ENCODE measurements around the gene PPA1.

The PPA1 gene

GRCh38 chr10:70233109-70233938, at the start of gene PPA1:
Gene PPA1 (minus strand): TSS chr10:70233429. CDS start chr10:70233327, 102 bp downstream.
- Histone ChIP-seq H3K9ac (ENCODE audit: low read length) (peak within 1 kb of the TSS; percentile 74), H3K4me3 (ENCODE audit: low read depth, low read length) (peak within 1 kb of the TSS; percentile 78), H3K27ac (ENCODE audit: low read depth, low read length) (peak within 1 kb of the TSS; percentile 28; the same call in 1 of the 2 replicates)

GRCh38 chr10:70281609-70282008, 48.4 kb upstream of the PPA1 start:
- Histone ChIP-seq H3K27me3 (ENCODE audit: control insufficient read depth, insufficient read depth, low read length) (peaks cover 63% of the 10 kb centered on the region), H3K36me3 (ENCODE audit: control insufficient read depth, insufficient read depth, low read length) (no peaks in the 10 kb centered on the region), H3K9me3 (ENCODE audit: control insufficient read depth, insufficient read depth, low read depth, low read length) (no peaks in the 10 kb centered on the region), H3K4me1 (ENCODE audit: control insufficient read depth, insufficient read depth, low read length) (no peaks in the 10 kb centered on the region), H3K9ac (ENCODE audit: low read length) (no peak overlapping the region), H3K4me3 (ENCODE audit: low read depth, low read length) (no peak overlapping the region), H3K27ac (ENCODE audit: low read depth, low read length) (no peak overlapping the region)

More at GRCh38 chr10:70233109-70233938, at the start of gene PPA1:
- Histone ChIP-seq H3K36me3 (ENCODE audit: control insufficient read depth, insufficient read depth, low read length) (peaks cover 19% of the 10 kb centered on the region), H3K9me3 (ENCODE audit: control insufficient read depth, insufficient read depth, low read depth, low read length) (peaks cover 7% of the 10 kb centered on the region; the same call in 1 of the 2 replicates), H3K4me1 (ENCODE audit: control insufficient read depth, insufficient read depth, low read length) (no peaks in the 10 kb centered on the region), H3K27me3 (ENCODE audit: control insufficient read depth, insufficient read depth, low read length) (no peaks in the 10 kb centered on the region)

- Histone ChIP-seq H3K9ac (ENCODE audit: low read length) (no peak overlapping the region), H3K36me3 (ENCODE audit: control insufficient read depth, insufficient read depth, low read length) (no peaks in the 10 kb centered on the region), H3K27ac (ENCODE audit: low read depth, low read length) (no peak overlapping the region), H3K9me3 (ENCODE audit: control insufficient read depth, insufficient read depth, low read depth, low read length) (0 out of 2 replicates have a peak, but pooled peaks cover 3% of the 10 kb centered on the region), H3K27me3 (ENCODE audit: control insufficient read depth, insufficient read depth, low read length) (peaks cover 52% of the 10 kb centered on the region), H3K4me3 (ENCODE audit: low read depth, low read length) (no peak overlapping the region), H3K4me1 (ENCODE audit: control insufficient read depth, insufficient read depth, low read length) (no peaks in the 10 kb centered on the region)
Observed at GRCh38 chr10:70280099-70280498, 46.9 kb upstream of the PPA1 start.

GRCh38 chr10:70277396-70278030, 44.3 kb upstream of the PPA1 start:
- Histone ChIP-seq H3K27me3 (ENCODE audit: control insufficient read depth, insufficient read depth, low read length) (peaks cover 26% of the 10 kb centered on the region), H3K27ac (ENCODE audit: low read depth, low read length) (no peak overlapping the region), H3K36me3 (ENCODE audit: control insufficient read depth, insufficient read depth, low read length) (no peaks in the 10 kb centered on the region), H3K4me1 (ENCODE audit: control insufficient read depth, insufficient read depth, low read length) (no peaks in the 10 kb centered on the region), H3K9ac (ENCODE audit: low read length) (no peak overlapping the region), H3K4me3 (ENCODE audit: low read depth, low read length) (no peak overlapping the region), H3K9me3 (ENCODE audit: control insufficient read depth, insufficient read depth, low read depth, low read length) (0 out of 2 replicates have a peak, but pooled peaks cover 3% of the 10 kb centered on the region)

GRCh38 chr10:70274643-70275042, 41.4 kb upstream of the PPA1 start:
- Histone ChIP-seq H3K27me3 (ENCODE audit: control insufficient read depth, insufficient read depth, low read length) (no peaks in the 10 kb centered on the region; the same call in 1 of the 2 replicates), H3K9ac (ENCODE audit: low read length) (no peak overlapping the region), H3K4me3 (ENCODE audit: low read depth, low read length) (no peak overlapping the region), H3K9me3 (ENCODE audit: control insufficient read depth, insufficient read depth, low read depth, low read length) (0 out of 2 replicates have a peak, but pooled peaks cover 3% of the 10 kb centered on the region), H3K4me1 (ENCODE audit: control insufficient read depth, insufficient read depth, low read length) (no peaks in the 10 kb centered on the region), H3K36me3 (ENCODE audit: control insufficient read depth, insufficient read depth, low read length) (no peaks in the 10 kb centered on the region), H3K27ac (ENCODE audit: low read depth, low read length) (no peak overlapping the region)

GRCh38 chr10:70272925-70273316, 39.7 kb upstream of the PPA1 start:
- Histone ChIP-seq H3K36me3 (ENCODE audit: control insufficient read depth, insufficient read depth, low read length) (no peaks in the 10 kb centered on the region), H3K4me3 (ENCODE audit: low read depth, low read length) (no peak overlapping the region), H3K27ac (ENCODE audit: low read depth, low read length) (no peak overlapping the region), H3K9me3 (ENCODE audit: control insufficient read depth, insufficient read depth, low read depth, low read length) (0 out of 2 replicates have a peak, but pooled peaks cover 3% of the 10 kb centered on the region), H3K4me1 (ENCODE audit: control insufficient read depth, insufficient read depth, low read length) (no peaks in the 10 kb centered on the region), H3K9ac (ENCODE audit: low read length) (no peak overlapping the region), H3K27me3 (ENCODE audit: control insufficient read depth, insufficient read depth, low read length) (no peaks in the 10 kb centered on the region; the same call in 1 of the 2 replicates)

GRCh38 chr10:70271996-70272924, 39.0 kb upstream of the PPA1 start:
- H3K9ac ChIP-seq (ENCODE audit: low read length): no peak overlapping the region
- H3K27ac ChIP-seq (ENCODE audit: low read depth, low read length): no peak overlapping the region
- H3K4me1 ChIP-seq (ENCODE audit: control insufficient read depth, insufficient read depth, low read length): no peaks in the 10 kb centered on the region

GRCh38 chr10:70270952-70271351, 37.7 kb upstream of the PPA1 start:
- no peak overlapping the region for H3K27ac ChIP-seq (ENCODE audit: low read depth, low read length)
- H3K4me3 ChIP-seq (ENCODE audit: low read depth, low read length): no peak overlapping the region
- no peaks in the 10 kb centered on the region; the same call in 1 of the 2 replicates for H3K27me3 ChIP-seq (ENCODE audit: control insufficient read depth, insufficient read depth, low read length)
- H3K36me3 ChIP-seq (ENCODE audit: control insufficient read depth, insufficient read depth, low read length): no peaks in the 10 kb centered on the region
- H3K4me1 ChIP-seq (ENCODE audit: control insufficient read depth, insufficient read depth, low read length): no peaks in the 10 kb centered on the region
- no peak overlapping the region for H3K9ac ChIP-seq (ENCODE audit: low read length)
- H3K9me3 ChIP-seq (ENCODE audit: control insufficient read depth, insufficient read depth, low read depth, low read length): 0 out of 2 replicates have a peak, but pooled peaks cover 3% of the 10 kb centered on the region

More at GRCh38 chr10:70271996-70272924, 39.0 kb upstream of the PPA1 start:
- Histone ChIP-seq H3K27me3 (ENCODE audit: control insufficient read depth, insufficient read depth, low read length) (no peaks in the 10 kb centered on the region; the same call in 1 of the 2 replicates), H3K4me3 (ENCODE audit: low read depth, low read length) (no peak overlapping the region), H3K36me3 (ENCODE audit: control insufficient read depth, insufficient read depth, low read length) (no peaks in the 10 kb centered on the region), H3K9me3 (ENCODE audit: control insufficient read depth, insufficient read depth, low read depth, low read length) (0 out of 2 replicates have a peak, but pooled peaks cover 3% of the 10 kb centered on the region)

GRCh38 chr10:70269741-70270140, 36.5 kb upstream of the PPA1 start:
- H3K27me3 ChIP-seq (ENCODE audit: control insufficient read depth, insufficient read depth, low read length): no peaks in the 10 kb centered on the region; the same call in 1 of the 2 replicates
- H3K9me3 ChIP-seq (ENCODE audit: control insufficient read depth, insufficient read depth, low read depth, low read length): no peaks in the 10 kb centered on the region
- H3K9ac ChIP-seq (ENCODE audit: low read length): no peak overlapping the region
- H3K36me3 ChIP-seq (ENCODE audit: control insufficient read depth, insufficient read depth, low read length): no peaks in the 10 kb centered on the region
- H3K4me1 ChIP-seq (ENCODE audit: control insufficient read depth, insufficient read depth, low read length): no peaks in the 10 kb centered on the region
- no peak overlapping the region for H3K27ac ChIP-seq (ENCODE audit: low read depth, low read length)
- no peak overlapping the region for H3K4me3 ChIP-seq (ENCODE audit: low read depth, low read length)

- no peaks in the 10 kb centered on the region for H3K36me3 ChIP-seq (ENCODE audit: control insufficient read depth, insufficient read depth, low read length)
- H3K27ac ChIP-seq (ENCODE audit: low read depth, low read length): no peak overlapping the region
- no peaks in the 10 kb centered on the region for H3K4me1 ChIP-seq (ENCODE audit: control insufficient read depth, insufficient read depth, low read length)
- no peaks in the 10 kb centered on the region for H3K9me3 ChIP-seq (ENCODE audit: control insufficient read depth, insufficient read depth, low read depth, low read length)
- no peak overlapping the region for H3K9ac ChIP-seq (ENCODE audit: low read length)
- H3K27me3 ChIP-seq (ENCODE audit: control insufficient read depth, insufficient read depth, low read length): no peaks in the 10 kb centered on the region; the same call in 1 of the 2 replicates
- H3K4me3 ChIP-seq (ENCODE audit: low read depth, low read length): no peak overlapping the region
Observed at GRCh38 chr10:70268376-70268775, 35.1 kb upstream of the PPA1 start.
